HG03025 (cell line): ENCODE results near the gene LPGAT1.
"Not testable (repeated sequence)": the region's sequence is repeated elsewhere in the genome, so short reads cannot be mapped to it uniquely, and the experiment has no call there.

Experiments
- ATAC-seq: cut with Tn5 transposase; IDR thresholded peaks from one replicate; pipeline ENCODE4 v1.9.1; 2021; ENCODE audit warnings: mild to moderate bottlenecking, moderate library complexity; ENCODE audit not compliant: unreplicated experiment, low FRiP score

LPGAT1 gene

DNA sequence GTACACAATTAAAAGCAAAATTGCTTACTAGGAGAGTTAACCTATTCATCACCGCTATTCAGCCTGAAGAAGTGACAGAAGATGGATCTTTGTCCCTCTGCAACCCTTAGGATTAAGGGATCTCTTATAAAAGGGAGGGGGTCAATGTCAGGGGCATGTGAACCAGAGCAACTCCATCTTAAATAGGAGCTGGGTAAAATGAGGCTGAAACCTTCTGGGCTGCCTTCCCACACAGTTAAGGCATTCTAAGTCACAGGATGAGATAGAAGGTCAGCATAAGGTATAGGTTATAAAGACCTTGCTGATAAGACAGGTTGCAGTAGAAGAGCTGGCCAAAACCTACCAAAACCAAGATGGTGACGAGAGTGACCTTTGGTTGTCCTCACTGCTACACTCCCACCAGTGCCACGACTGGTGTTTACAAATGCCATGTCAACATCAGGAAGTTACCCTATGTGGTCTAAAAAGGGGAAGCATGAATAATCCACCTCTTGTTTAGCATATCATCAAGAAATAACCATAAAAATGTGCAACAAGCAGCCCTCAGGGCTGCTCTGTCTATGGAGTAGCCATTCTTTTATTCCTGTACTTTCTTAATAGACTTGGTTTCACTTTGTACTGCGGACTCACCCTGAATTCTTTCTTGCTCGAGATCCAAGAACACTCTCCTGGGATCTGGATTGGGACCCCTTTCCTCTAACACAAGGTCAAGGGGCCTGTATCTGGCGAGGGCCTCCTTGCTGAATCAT lies 119.8 kb downstream of the LPGAT1 start:
- no peak for ATAC-seq

DNA sequence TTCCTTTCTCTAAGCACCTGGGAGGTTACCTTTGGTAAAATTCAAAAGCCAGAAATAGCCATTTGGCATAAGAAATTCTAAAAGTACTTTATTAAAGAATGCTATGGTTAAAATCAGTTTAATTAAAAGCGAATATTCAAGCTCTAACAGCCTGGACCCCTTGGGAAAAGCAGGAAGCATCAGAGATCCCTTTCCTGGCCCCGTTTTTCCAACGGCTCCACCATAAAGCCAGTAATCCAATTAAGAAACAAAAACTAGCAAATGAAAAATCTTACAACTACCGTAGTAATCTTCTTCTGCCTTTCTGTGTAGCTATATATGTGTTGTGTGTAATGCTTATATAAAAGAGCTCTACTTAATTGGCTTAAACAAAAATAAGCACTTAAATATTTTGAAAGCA lies 121.6 kb downstream of the LPGAT1 start:
- ATAC-seq: no peak

DNA sequence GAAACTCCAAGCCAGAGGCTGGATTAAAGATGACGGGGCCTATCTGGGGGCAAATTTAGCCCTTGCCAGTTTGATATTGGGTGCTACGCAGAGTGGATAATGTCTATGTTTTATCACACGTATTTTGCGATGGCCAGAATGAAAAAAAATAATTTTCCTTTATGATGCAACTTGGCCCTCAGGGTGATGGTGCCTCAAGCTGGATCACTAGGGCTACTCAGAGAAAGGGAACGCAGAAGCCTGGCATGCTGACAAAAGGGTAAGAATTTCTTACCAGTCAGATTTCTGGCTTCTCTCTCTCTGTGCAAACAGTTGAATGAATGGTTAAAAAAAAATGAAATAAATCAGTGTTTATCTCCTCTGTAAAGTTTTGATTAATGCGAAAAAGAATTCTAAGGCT lies 122.6 kb downstream of the LPGAT1 start:
- no peak for ATAC-seq

- no peak for ATAC-seq
Measured at GRCh38 chr1:211705467-211706091, 125.0 kb downstream of the LPGAT1 start.

DNA sequence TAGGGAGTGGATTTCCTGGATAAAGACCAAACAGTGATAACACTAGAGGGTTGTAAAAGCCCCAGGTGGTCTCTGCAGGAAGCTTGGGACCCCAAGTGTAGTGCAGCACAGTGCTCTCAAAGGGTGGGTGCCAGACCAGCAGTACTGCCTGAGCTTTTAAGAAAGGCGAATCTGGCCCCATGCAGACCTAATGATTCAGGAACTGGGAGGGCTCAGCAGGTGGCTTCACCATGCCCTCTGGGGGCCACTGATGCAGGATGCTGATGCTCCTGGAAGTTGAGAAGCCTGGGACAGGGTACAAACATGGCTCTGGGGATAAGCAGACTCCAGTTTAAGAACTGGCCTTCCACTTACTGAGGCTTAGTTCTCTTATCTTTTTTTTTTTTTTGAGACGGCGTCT lies 126.0 kb downstream of the LPGAT1 start:
- ATAC-seq: no peak

- no peak for ATAC-seq
Measured at GRCh38 chr1:211703812-211704537, 126.6 kb downstream of the LPGAT1 start.

- no peak for ATAC-seq
Measured at GRCh38 chr1:211701733-211702132, 128.8 kb downstream of the LPGAT1 start.

- ATAC-seq: no peak
Measured at GRCh38 chr1:211699059-211699458, 131.5 kb downstream of the LPGAT1 start.

DNA sequence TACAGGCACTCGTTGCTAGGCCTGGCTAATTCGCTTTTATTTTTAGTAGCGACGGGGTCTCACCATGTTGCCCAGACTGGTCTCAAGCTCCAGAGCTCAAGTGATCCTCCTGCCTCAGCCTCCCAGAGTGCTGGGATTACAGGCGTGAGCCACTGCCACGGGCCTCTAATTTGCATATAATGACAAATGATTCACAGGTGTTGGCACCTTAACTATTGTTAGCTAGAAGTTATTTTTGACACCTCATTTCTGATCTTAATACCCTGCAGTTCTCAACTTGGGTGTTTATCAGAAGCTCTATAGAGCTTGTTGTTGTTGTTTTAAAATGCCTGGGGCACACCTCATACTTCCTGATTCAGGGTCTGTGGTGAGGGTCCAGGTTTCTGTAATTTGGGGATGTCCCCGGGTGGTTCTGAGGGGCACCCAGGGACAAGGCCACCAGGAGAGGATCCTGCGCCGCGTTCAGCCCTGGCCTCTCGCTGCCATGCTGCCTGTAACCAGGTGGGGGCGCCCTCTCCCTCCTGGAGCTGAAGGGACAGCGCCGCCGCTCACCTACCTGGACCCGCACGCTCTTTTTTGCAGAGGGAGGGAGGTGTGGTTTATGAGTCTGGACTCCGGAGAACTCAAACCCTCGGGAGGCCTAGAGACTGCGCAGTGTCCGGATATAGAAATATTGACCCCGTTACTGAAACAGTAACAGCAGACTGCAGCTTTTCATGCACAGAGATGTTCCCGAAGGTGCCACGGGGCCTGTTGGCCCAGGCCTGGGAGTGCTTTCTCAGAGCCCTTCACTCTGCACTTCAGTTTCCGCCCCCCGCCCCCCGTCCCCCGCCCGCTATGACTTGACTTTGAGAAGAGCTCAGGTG lies 132.2 kb downstream of the LPGAT1 start:
- ATAC-seq: no peak

GRCh38 chr1:211697356-211697755 lies 133.2 kb downstream of the LPGAT1 start:
- peak; percentile 45 for ATAC-seq

DNA sequence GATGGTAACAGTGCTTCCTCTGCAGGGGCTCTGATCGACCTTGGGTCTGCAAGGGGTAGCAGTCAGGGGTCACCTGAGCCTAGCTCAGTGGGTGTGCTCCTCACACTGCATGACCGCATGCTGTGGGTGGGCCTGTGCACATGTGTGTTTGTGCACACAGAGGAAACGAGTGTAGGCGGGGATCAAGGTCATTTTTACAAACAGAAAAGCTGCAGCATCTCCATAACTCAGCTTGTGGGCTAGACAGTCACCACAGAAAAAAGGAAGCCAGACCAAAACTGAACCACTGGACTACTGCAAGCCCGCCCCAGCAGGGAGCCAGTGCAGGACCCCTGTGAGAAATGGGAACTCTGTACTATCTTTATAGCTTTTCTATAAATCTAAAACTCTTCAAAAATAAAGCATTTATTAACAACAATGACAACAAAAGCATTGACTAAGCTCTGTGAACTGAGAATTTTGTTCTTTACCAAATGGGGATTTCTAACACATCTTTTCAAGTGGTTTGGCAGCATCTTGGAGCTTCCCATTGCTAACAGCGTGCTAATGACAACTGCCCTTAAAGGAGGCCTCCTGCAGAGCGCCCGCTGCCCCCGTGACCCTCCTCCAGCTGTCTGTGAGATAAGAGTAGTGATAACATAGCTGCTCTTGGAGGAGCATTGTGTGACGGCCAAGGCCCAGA lies 135.3 kb downstream of the LPGAT1 start:
- ATAC-seq: peak; percentile 61

DNA sequence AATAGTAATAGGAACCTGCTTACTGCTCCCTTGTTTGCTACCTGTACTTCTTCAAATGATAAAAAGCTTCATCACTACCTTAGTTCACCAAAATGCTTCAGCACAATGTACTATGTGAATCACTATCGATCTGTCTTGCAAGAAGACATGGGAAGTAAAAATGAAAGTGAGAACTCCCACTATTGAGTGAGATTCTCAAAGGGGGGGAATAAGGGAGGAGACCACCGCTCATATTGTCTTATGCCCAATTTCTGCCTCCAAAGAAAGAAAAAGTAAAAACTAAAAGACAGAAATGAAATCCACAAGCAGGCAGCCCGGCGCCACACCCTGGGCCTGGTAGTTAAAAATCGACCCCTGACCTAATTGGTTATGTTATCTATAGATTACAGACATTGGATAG lies 136.7 kb downstream of the LPGAT1 start:
- not testable (repeated sequence) for ATAC-seq
